T-cell (primary cell): ENCODE results near the gene ATRN. TPM values are rescaled to one million over a fixed set of nuclear protein-coding genes. Genes with fewer than 3 reads are reported as not detected.

Source experiments
- ATAC-seq, 4 experiments: fragments of 200-7000 bp in 3 of 4; fragments of 150-1000 bp in 1 of 4; cut with Tn5 transposase; replicated peaks in 1 of 4; 1 replicate in 3 of 4; 2 replicates in 1 of 4; pipeline ENCODE4 v1.10.0; 2021; ENCODE audit warnings: moderate library complexity in 3 of 4, mild to moderate bottlenecking in 2 of 4, moderate number of reproducible peaks in 1 of 4
- CTCF ChIA-PET, 2 donors: fragments of 300-600 bp; sonication (Branson Sonifier 250); formaldehyde crosslinking; loops; one replicate each; lab custom pipeline; 2022; ENCODE audit warnings: antibody characterized with exemption in 2 of 2; lab: Charles Lee
- POLR2A ChIA-PET, 2 donors: fragments of 300-600 bp; sonication (Branson Sonifier 250); formaldehyde crosslinking; loops; one replicate each; lab custom pipeline; 2022; ENCODE audit warnings: antibody characterized with exemption in 2 of 2; lab: Charles Lee
- DNase-seq, 35 experiments: peaks; one replicate each; pipeline versions ENCODE4 v3.0.0 to v3.0.0-alpha.2; 2013 to 2023
- H3K27ac ChIP-seq: one replicate; pipeline ENCODE4 v1.5.1; 2013; ENCODE audit warnings: low read length
- H3K27me3 ChIP-seq, 2 experiments: replicated peaks in 1 of 2; 1 replicate in 1 of 2; 2 replicates in 1 of 2; pipeline versions ENCODE4 v1.6.1 to v1.7.0; 2013; ENCODE audit warnings: low read length in 1 of 2, mixed read lengths in 1 of 2; ENCODE audit not compliant: control insufficient read depth in 2 of 2, insufficient read depth in 2 of 2; ENCODE audit errors: extremely low read depth in 1 of 2
- H3K36me3 ChIP-seq, 2 donors: 1 replicate in 1 of 2; 2 replicates in 1 of 2; pipeline versions ENCODE4 v1.6.1 to v1.7.0; 2013; ENCODE audit warnings: low read length in 1 of 2; ENCODE audit not compliant: control insufficient read depth in 2 of 2, insufficient read depth in 1 of 2; ENCODE audit errors: extremely low read depth in 1 of 2
- H3K4me1 ChIP-seq, 2 experiments: 1 replicate in 1 of 2; 2 replicates in 1 of 2; pipeline versions ENCODE4 v1.6.1 to v1.7.0; 2013; ENCODE audit warnings: low read length in 2 of 2, mixed read lengths in 1 of 2; ENCODE audit not compliant: insufficient read depth in 2 of 2, control insufficient read depth in 1 of 2; ENCODE audit errors: extremely low read depth in 1 of 2
- H3K4me3 ChIP-seq, 2 donors: 1 replicate in 1 of 2; 2 replicates in 1 of 2; pipeline versions ENCODE4 v1.5.1 to v1.7.0; 2013; ENCODE audit warnings: mild to moderate bottlenecking in 2 of 2, low read length in 1 of 2, moderate library complexity in 1 of 2; ENCODE audit not compliant: control insufficient read depth in 1 of 2; ENCODE audit errors: extremely low read depth in 1 of 2
- H3K9me3 ChIP-seq: 2 replicates; pipeline ENCODE4 v1.7.0; 2013
- H3K27ac Mint-ChIP-seq, 2 donors: one replicate each; pipeline ENCODE4 v1.8.0; 2020 to 2021; ENCODE audit warnings: mild to moderate bottlenecking in 2 of 2, mixed read lengths in 2 of 2
- H3K27me3 Mint-ChIP-seq, 2 donors: one replicate each; pipeline ENCODE4 v1.8.0; 2021 to 2022; ENCODE audit warnings: mixed read lengths in 2 of 2
- H3K36me3 Mint-ChIP-seq: one replicate; pipeline ENCODE4 v1.8.0; 2021; ENCODE audit warnings: mixed read lengths
- H3K4me1 Mint-ChIP-seq, 3 donors: one replicate each; pipeline ENCODE4 v1.8.0; 2020 to 2022; ENCODE audit warnings: mixed read lengths in 3 of 3, mild to moderate bottlenecking in 1 of 3
- H3K4me3 Mint-ChIP-seq, 3 donors: one replicate each; pipeline ENCODE4 v1.8.0; 2020 to 2022; ENCODE audit warnings: mild to moderate bottlenecking in 3 of 3, mixed read lengths in 3 of 3, moderate library complexity in 3 of 3
- H3K9me3 Mint-ChIP-seq, 3 donors: one replicate each; pipeline ENCODE4 v1.8.0; 2020 to 2022; ENCODE audit warnings: mixed read lengths in 3 of 3
- WGBS: methylation state at CpG from one replicate; pipeline ENCODE4 v1.1.5; 2013; ENCODE audit warnings: missing lambda C conversion rate; ENCODE audit not compliant: insufficient coverage; 5-methylcytosine and 5-hydroxymethylcytosine counted together
- total RNA-seq, 35 experiments: library from RNA in 6 of 35; stranded (reverse) in 6 of 35; fragments of 120-200 nt in 1 of 35; gene quantifications; one replicate each; pipeline versions ENCODE4 v1.2.1 to v1.2.4 and lab custom pipeline; 2013 to 2026

Gene ATRN
- total RNA-seq, 5 donors from 2014 or later (not counting 1 experiment from before 2014, with no cell fraction given): 13.6 to 15.8 (median 13.7) TPM

DNA sequence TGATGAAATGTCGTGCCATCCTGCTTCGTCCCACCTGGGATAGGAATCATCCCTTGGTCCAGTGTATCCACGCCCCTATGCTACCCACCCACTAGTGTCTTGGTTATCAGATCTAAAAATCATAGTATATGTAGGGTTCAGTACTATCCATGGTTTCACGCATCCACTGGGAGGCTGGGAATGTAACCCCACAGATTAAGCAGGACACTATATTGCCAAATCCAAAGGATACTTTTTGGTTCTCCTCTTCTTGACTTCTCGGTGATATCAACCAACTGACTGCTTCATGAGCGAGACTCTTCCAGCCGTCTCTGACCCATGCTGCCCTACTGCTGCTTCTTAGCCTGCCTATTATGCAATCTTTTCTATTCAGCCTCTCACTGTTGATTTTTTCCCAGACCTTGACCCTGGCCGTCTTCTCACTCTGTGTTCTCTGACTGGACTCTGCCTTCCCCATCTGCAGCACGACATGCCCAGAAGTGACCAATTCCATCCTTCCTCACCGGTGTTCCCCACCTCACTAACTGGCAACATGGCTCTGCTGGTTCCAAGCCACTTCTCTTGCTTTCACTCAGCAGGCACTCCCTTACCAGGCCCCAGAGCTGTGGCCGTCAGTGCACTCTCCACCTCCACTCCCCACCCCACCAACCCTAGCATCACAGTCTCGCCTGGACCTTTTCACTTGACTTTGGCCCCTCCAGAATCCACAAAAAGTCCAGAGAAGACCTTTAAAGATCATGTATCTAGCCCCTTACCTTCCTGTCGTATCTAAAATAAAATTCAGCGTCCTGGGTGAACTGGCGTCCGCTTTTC is 157.9 kb downstream of the ATRN start:
- CTCF ChIA-PET: no interaction called here
- peaks cover 35% of the 10 kb centered on the region for H3K36me3 Mint-ChIP-seq
- Histone ChIP-seq H3K27ac (no peak overlapping the region), H3K27me3 (no peaks in the 10 kb centered on the region), H3K4me3 (no peak overlapping the region), H3K9me3 (no peaks in the 10 kb centered on the region), H3K4me1 (no peaks in the 10 kb centered on the region), H3K36me3 (peaks cover 2 to 8% of the 10 kb centered on the region in 2 donors)
- no peaks in the 10 kb centered on the region for H3K4me1 Mint-ChIP-seq
- H3K9me3 Mint-ChIP-seq: no peaks in the 10 kb centered on the region
- POLR2A ChIA-PET: no interaction called here
- DNase-seq: no peak
- H3K27me3 Mint-ChIP-seq: no peaks in the 10 kb centered on the region
- no peak overlapping the region for H3K27ac Mint-ChIP-seq
- ATAC-seq: no peak
- WGBS: 89% methylated on average over 13 of the region's 16 CpGs
- no peak overlapping the region for H3K4me3 Mint-ChIP-seq

DNA sequence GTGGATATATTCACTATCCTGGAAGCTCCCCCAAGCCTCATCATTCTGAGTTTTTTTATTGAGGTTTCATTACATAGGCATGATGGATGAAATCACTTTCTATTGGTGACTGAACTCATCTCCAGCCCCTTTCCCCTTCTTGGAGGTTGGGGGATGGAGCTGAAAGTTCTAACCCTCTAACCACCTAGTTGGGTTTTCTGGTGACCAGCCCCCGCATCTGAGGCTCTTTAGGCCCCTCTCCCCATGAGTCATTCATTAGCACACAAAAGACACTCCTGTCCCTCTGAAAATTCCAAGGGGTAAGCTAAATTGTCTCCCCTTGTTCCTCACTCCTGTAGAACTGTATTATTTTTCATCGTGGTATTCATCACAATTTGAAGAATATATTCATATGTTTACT is 159.1 kb downstream of the ATRN start:
- DNase-seq (no peak), ATAC-seq (no peak)
- H3K9me3 Mint-ChIP-seq: no peaks in the 10 kb centered on the region
- Histone ChIP-seq H3K4me3 (no peak overlapping the region), H3K36me3 (peaks cover 6 to 11% of the 10 kb centered on the region in 2 donors), H3K9me3 (no peaks in the 10 kb centered on the region), H3K4me1 (no peaks in the 10 kb centered on the region), H3K27ac (no peak overlapping the region), H3K27me3 (no peaks in the 10 kb centered on the region)
- no peaks in the 10 kb centered on the region for H3K27me3 Mint-ChIP-seq
- ChIA-PET POLR2A (no interaction called here), CTCF (no interaction called here)
- H3K27ac Mint-ChIP-seq: no peak overlapping the region
- no peak overlapping the region for H3K4me3 Mint-ChIP-seq
- H3K36me3 Mint-ChIP-seq: peaks cover 40% of the 10 kb centered on the region
- H3K4me1 Mint-ChIP-seq: no peaks in the 10 kb centered on the region
- 100% methylated on average over 1 of the region's 2 CpGs for WGBS

DNA sequence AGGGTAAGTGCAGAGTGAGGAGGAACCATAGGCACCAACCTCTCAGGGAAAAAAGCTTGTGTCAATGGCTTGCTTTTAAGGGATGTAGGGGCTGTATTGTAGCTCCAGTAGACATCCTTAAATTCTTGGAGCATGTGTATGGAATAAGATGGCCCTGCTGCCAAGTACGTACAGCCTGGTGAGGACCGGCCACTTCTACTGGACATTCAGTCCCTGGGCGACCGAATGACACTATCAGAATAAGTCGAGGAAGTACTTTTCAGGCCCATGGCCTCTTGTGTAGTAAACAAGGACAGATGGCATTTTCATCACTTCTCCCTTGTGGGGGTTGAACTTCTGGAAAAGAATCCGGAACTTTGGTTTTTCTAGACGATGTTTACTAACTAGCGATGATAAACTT is 159.6 kb downstream of the ATRN start:
- no peak for ATAC-seq
- Histone ChIP-seq H3K36me3 (peaks cover 6 to 8% of the 10 kb centered on the region in 2 donors), H3K4me3 (no peak overlapping the region), H3K9me3 (no peaks in the 10 kb centered on the region), H3K4me1 (no peaks in the 10 kb centered on the region), H3K27ac (no peak overlapping the region), H3K27me3 (no peaks in the 10 kb centered on the region)
- Mint-ChIP-seq H3K36me3 (peaks cover 37% of the 10 kb centered on the region), H3K27ac (no peak overlapping the region), H3K27me3 (no peaks in the 10 kb centered on the region), H3K9me3 (no peaks in the 10 kb centered on the region), H3K4me1 (no peaks in the 10 kb centered on the region), H3K4me3 (no peak overlapping the region)
- no peak for DNase-seq
- POLR2A ChIA-PET: no interaction called here
- 100% methylated on average over 2 of the region's 8 CpGs for WGBS
- CTCF ChIA-PET: no interaction called here

DNA sequence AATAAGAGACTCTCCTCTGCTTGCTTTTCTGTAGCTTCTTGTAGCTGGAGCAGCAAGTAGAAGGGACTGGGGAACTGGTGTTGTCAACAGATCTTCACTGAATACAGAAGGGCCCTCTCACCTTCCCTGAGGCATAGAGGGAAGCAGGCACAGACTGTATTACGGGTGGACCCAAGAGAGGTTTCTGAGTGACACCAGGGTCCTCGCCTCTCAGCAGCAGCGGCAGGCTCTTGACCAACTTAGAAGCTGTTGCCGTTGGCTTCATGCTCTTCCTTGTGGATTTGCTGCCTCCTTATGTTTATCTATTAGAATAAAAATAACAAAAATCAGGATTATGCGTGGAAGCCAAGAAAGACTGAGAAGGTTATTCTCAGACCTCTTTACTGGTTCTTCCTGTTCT is 160.7 kb downstream of the ATRN start:
- ChIA-PET CTCF (no interaction called here), POLR2A (no interaction called here)
- Mint-ChIP-seq H3K36me3 (peaks cover 42% of the 10 kb centered on the region), H3K9me3 (no peaks in the 10 kb centered on the region), H3K4me3 (no peak overlapping the region), H3K27ac (no peak overlapping the region), H3K4me1 (no peaks in the 10 kb centered on the region), H3K27me3 (no peaks in the 10 kb centered on the region)
- Histone ChIP-seq H3K4me1 (no peaks in the 10 kb centered on the region), H3K4me3 (no peak overlapping the region), H3K27me3 (no peaks in the 10 kb centered on the region), H3K9me3 (no peaks in the 10 kb centered on the region), H3K27ac (no peak overlapping the region), H3K36me3 (peaks cover 4 to 6% of the 10 kb centered on the region in 2 donors)
- 60% methylated on average over 1 of the region's 5 CpGs for WGBS
- no peak for DNase-seq
- no peak for ATAC-seq

DNA sequence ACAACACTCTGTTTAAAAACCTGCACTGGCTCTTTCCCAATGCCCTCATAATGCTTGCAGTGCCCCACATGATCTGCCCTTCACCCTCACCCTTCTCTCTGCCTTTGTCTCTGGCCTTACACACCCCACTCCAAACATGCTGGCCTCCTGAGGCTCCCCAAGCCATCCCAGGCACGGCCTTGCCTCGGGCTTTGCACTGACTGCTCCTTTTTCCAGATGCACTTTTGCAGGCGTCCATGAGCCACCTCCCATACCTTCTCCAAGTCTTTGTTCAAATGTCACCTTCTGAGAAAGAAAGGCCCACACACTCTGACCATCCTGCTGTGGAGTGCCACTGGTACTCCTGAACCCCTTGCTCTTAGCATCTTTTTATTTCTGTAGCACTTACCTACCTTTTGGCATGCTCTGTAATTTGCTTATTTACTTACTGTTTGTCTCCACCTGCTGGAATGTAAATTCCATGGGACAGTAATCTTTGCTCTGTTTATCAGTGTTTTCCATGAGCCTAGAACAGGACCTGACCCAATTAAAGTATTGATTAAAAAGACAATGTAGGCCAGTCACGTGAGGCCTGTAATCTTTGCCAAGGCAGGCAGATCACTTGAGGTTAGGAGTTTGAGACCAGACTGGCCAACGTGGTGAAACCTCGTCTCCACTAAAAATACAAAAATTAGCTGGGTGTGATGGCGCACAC is 161.6 kb downstream of the ATRN start:
- Mint-ChIP-seq H3K27ac (no peak overlapping the region), H3K27me3 (no peaks in the 10 kb centered on the region), H3K4me1 (no peaks in the 10 kb centered on the region), H3K9me3 (no peaks in the 10 kb centered on the region), H3K36me3 (peaks cover 38% of the 10 kb centered on the region), H3K4me3 (no peak overlapping the region)
- Histone ChIP-seq H3K27ac (no peak overlapping the region), H3K4me3 (no peak overlapping the region), H3K4me1 (no peaks in the 10 kb centered on the region), H3K27me3 (no peaks in the 10 kb centered on the region), H3K36me3 (peaks cover 4 to 6% of the 10 kb centered on the region in 2 donors), H3K9me3 (no peaks in the 10 kb centered on the region)
- CTCF ChIA-PET: no interaction called here
- POLR2A ChIA-PET: no interaction called here
- DNase-seq (no peak), ATAC-seq (no peak)
- WGBS: 94% methylated on average over 5 of the region's 7 CpGs

DNA sequence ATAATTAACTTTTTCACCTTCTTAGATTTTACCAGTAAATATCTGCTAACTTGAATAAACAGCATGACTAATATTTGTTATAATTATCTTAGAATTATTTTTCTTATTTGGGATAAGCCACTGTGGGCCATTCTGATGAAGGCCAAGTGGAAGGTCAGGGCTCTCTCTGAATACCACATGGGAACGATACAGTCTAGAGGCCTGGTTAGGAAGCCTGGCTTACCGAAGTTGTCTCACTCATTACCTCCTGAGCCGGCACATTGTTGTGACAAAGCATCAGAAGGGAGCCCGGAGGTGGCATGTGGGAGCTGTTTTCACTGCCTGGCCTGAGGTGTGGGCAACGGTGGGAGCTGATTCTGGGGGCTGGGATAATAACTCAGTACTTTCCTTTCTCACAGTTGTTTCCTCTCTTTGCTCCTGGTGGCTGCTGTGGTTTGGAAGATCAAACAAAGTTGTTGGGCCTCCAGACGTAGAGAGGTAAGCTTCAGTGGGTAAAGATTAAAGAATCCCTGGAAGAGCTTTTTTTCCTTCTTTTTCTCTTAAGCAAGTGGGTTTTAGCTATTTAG is 163.2 kb downstream of the ATRN start:
- H3K36me3 ChIP-seq: peaks cover 3 to 6% of the 10 kb centered on the region in 2 donors
- no peaks in the 10 kb centered on the region for H3K4me1 Mint-ChIP-seq
- H3K36me3 Mint-ChIP-seq: peaks cover 38% of the 10 kb centered on the region
- no peaks in the 10 kb centered on the region for H3K9me3 ChIP-seq
- ATAC-seq (no peak), DNase-seq (no peak)
- H3K9me3 Mint-ChIP-seq: no peaks in the 10 kb centered on the region
- H3K4me3 ChIP-seq: no peak overlapping the region
- H3K4me1 ChIP-seq: no peaks in the 10 kb centered on the region
- no peak overlapping the region for H3K4me3 Mint-ChIP-seq
- H3K27me3 Mint-ChIP-seq: no peaks in the 10 kb centered on the region
- CTCF ChIA-PET: no interaction called here
- H3K27me3 ChIP-seq: no peaks in the 10 kb centered on the region
- no peak overlapping the region for H3K27ac ChIP-seq
- 59% methylated on average over 5 of the region's 6 CpGs for WGBS
- H3K27ac Mint-ChIP-seq: no peak overlapping the region
- POLR2A ChIA-PET: no interaction called here
